CD4-positive, alpha-beta T cell (primary cell): ENCODE data around the gene ABHD16A. TPM values are rescaled to one million over a fixed set of nuclear protein-coding genes. Genes with fewer than 3 reads are reported as not detected.

Experiments used
- ATAC-seq: fragments of 200-7000 bp; cut with Tn5 transposase; one replicate; pipeline ENCODE4 v1.10.0; 2022; ENCODE audit warnings: mild to moderate bottlenecking; ENCODE audit not compliant: poor library complexity
- CTCF ChIA-PET: fragments of 350-600 bp; sonication (Branson Sonifier 250); formaldehyde crosslinking; loops from one replicate; lab custom pipeline; 2021; ENCODE audit warnings: antibody characterized with exemption, inconsistent platforms; lab: Charles Lee
- POLR2A ChIA-PET: fragments of 350-600 bp; sonication (Branson Sonifier 250); formaldehyde crosslinking; loops from one replicate; lab custom pipeline; 2021; ENCODE audit warnings: antibody characterized with exemption, inconsistent platforms; lab: Charles Lee
- DNase-seq, 14 experiments: peaks; one replicate each; pipeline ENCODE4 v3.0.0-alpha.2; 2013 to 2020; ENCODE audit warnings: mixed read lengths in 2 of 14
- H3K27ac ChIP-seq, 2 donors: one replicate each; pipeline versions ENCODE4 v1.5.1 to v1.7.0; 2013; ENCODE audit warnings: low read length in 2 of 2, low read depth in 1 of 2, mild to moderate bottlenecking in 1 of 2
- H3K27me3 ChIP-seq, 2 experiments: 1 replicate in 1 of 2; 2 replicates in 1 of 2; pipeline versions ENCODE4 v1.6.1 to v1.7.0; 2013; ENCODE audit warnings: low read length in 2 of 2, control low read depth in 1 of 2, mild to moderate bottlenecking in 1 of 2, moderate library complexity in 1 of 2; ENCODE audit not compliant: insufficient read depth in 2 of 2, control insufficient read depth in 1 of 2
- H3K36me3 ChIP-seq: one replicate; pipeline ENCODE4 v1.6.1; 2013; ENCODE audit warnings: low read length, control low read depth; ENCODE audit not compliant: insufficient read depth
- H3K4me1 ChIP-seq: one replicate; pipeline ENCODE4 v1.6.1; 2013; ENCODE audit warnings: low read length, control low read depth; ENCODE audit not compliant: insufficient read depth
- H3K4me3 ChIP-seq: one replicate; pipeline ENCODE4 v1.5.1; 2013; ENCODE audit warnings: mild to moderate bottlenecking, low read length, moderate library complexity
- H3K9me3 ChIP-seq, 2 experiments: 1 replicate in 1 of 2; 2 replicates in 1 of 2; pipeline versions ENCODE4 v1.6.1 to v1.7.0; 2013; ENCODE audit warnings: low read length in 2 of 2, mild to moderate bottlenecking in 2 of 2, control low read depth in 1 of 2, moderate library complexity in 1 of 2; ENCODE audit not compliant: control insufficient read depth in 1 of 2, insufficient read depth in 1 of 2
- H3K27ac Mint-ChIP-seq: one replicate; pipeline ENCODE4 v1.8.0; 2020; ENCODE audit warnings: mixed read lengths
- H3K27me3 Mint-ChIP-seq: one replicate; pipeline ENCODE4 v1.8.0; 2021; ENCODE audit warnings: mixed read lengths
- H3K36me3 Mint-ChIP-seq: one replicate; pipeline ENCODE4 v1.8.0; 2021; ENCODE audit warnings: low read depth, mixed read lengths
- H3K4me1 Mint-ChIP-seq: one replicate; pipeline ENCODE4 v1.8.0; 2021; ENCODE audit warnings: low read depth, mixed read lengths
- H3K4me3 Mint-ChIP-seq: one replicate; pipeline ENCODE4 v1.8.0; 2020; ENCODE audit warnings: mild to moderate bottlenecking, mixed read lengths
- H3K9me3 Mint-ChIP-seq: one replicate; pipeline ENCODE4 v1.8.0; 2020; ENCODE audit warnings: mixed read lengths
- intact Hi-C, 2 experiments: fragments of 100-400 bp; cut with DNase I in 1 of 2; cut with micrococcal nuclease in 1 of 2; formaldehyde crosslinking; loops; one replicate each; pipeline versions ENCODE4 v1.15.1 to v1.9.0; 2023 to 2025; cut with DNase I, micrococcal nuclease
- total RNA-seq, 174 experiments: library from RNA in 2 of 174; stranded (reverse) in 2 of 174; gene quantifications; one replicate each; pipeline ENCODE4 v1.2.3 and lab custom pipeline; 2021 to 2026
- TF ChIP-seq, protein P1 (sequence below): fragments of 200-600 bp; IDR thresholded peaks from one replicate; pipeline ENCODE4 v1.8.0; 2022; ENCODE audit warnings: antibody characterized with exemption, mild to moderate bottlenecking

The ABHD16A gene
- total RNA-seq, 2 experiments from 2014 or later, result 52.3 to 59.3 TPM

DNA sequence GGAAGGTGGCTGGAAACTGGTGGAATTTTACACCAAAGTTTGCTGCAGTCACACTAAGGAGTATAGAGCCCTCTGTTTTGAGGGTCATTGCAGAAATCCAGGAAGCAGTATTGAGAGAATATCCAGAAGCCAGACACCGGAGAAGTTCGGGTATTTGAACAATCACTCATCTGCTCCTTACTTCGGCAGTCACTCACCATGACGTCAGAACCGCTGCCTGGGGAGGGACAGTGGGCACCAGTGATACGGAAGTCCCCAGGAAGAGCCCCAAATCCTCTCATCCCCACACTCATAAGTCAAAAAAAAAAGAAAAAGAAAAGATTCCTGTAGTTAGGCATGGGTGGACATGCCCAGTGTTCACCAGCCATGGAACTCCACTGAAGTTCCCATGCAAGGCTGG lies 26.2 kb downstream of the ABHD16A start:
- Histone ChIP-seq H3K36me3 (peaks cover 14% of the 10 kb centered on the region), H3K9me3 (no peaks in the 10 kb centered on the region), H3K4me3 (no peak overlapping the region), H3K27ac (no peak overlapping the region), H3K4me1 (peaks cover 19% of the 10 kb centered on the region), H3K27me3 (no peaks in the 10 kb centered on the region)
- ATAC-seq, result no peak
- CTCF ChIA-PET, result no interaction called here
- Mint-ChIP-seq H3K4me1 (peaks cover 19% of the 10 kb centered on the region), H3K27me3 (no peaks in the 10 kb centered on the region), H3K27ac (no peak overlapping the region), H3K9me3 (no peaks in the 10 kb centered on the region), H3K4me3 (no peak overlapping the region), H3K36me3 (peaks cover 32% of the 10 kb centered on the region)
- POLR2A ChIA-PET, result no interaction called here
- DNase-seq, result no peak
- TF ChIP-seq, protein P1, sequence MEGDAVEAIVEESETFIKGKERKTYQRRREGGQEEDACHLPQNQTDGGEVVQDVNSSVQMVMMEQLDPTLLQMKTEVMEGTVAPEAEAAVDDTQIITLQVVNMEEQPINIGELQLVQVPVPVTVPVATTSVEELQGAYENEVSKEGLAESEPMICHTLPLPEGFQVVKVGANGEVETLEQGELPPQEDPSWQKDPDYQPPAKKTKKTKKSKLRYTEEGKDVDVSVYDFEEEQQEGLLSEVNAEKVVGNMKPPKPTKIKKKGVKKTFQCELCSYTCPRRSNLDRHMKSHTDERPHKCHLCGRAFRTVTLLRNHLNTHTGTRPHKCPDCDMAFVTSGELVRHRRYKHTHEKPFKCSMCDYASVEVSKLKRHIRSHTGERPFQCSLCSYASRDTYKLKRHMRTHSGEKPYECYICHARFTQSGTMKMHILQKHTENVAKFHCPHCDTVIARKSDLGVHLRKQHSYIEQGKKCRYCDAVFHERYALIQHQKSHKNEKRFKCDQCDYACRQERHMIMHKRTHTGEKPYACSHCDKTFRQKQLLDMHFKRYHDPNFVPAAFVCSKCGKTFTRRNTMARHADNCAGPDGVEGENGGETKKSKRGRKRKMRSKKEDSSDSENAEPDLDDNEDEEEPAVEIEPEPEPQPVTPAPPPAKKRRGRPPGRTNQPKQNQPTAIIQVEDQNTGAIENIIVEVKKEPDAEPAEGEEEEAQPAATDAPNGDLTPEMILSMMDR, result no peak
- intact Hi-C loops, result no loop called here

DNA sequence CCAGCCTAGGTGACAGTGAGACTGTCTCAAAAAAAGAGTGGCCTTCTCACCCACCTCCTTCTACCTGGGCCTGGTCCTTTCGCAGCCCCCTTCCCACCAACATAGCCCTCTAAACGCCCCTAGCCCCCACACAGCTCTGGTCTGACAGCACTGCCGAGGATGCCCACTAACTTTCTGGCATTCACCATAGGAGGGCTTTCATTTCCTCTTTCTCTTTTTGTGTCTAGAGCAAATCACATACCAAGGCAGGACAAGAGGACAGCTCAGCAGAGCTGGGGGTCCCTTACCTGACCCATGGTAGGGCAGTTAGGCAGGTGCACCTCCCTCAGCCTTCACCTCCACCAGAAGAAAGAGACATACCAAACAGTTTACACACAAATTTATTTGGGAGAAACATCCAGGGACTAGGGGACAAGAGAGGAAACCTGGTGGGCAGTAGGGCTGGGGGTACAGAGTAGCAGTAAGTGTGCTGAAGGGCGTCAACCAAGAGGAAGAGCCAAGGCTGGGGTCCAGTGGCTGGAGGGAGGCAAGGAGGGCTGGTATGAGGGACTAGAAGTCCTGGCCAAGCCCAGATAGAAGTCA lies 26.7 kb downstream of the ABHD16A start:
- peaks cover 19% of the 10 kb centered on the region for H3K36me3 ChIP-seq
- Mint-ChIP-seq H3K4me1 (peaks cover 16% of the 10 kb centered on the region), H3K9me3 (no peaks in the 10 kb centered on the region), H3K4me3 (no peak overlapping the region), H3K27ac (no peak overlapping the region), H3K36me3 (peaks cover 37% of the 10 kb centered on the region), H3K27me3 (no peaks in the 10 kb centered on the region)
- H3K27me3 ChIP-seq, result no peaks in the 10 kb centered on the region
- DNase-seq (no peak), ATAC-seq (no peak)
- TF ChIP-seq, protein P1, result no peak
- H3K9me3 ChIP-seq, result no peaks in the 10 kb centered on the region
- ChIA-PET POLR2A (no interaction called here), CTCF (no interaction called here)
- no peak overlapping the region for H3K4me3 ChIP-seq
- intact Hi-C loops, result no loop called here
- peaks cover 15% of the 10 kb centered on the region for H3K4me1 ChIP-seq
- no peak overlapping the region for H3K27ac ChIP-seq

DNA sequence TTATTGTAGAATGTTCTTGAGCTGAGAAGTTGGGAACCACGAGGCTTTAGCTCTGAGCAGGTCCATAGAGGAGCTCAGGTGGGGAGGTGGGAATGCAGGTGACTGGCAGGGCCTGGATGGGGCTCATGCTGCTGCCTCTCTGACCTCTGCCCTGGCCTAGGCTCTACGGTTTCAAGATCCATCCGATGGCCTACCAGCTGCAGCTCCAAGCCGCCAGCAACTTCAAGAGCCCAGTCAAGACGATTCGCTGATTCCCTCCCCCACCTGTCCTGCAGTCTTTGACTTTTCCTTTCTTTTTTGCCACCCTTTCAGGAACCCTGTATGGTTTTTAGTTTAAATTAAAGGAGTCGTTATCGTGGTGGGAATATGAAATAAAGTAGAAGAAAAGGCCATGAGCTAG lies 33.4 kb downstream of the ABHD16A start, which contains the start of gene LY6G5B:
LY6G5B (plus strand) TSS at position 301 of the 400 bp plus-strand sequence. CDS start 975 bp downstream, outside the sequence.
- Mint-ChIP-seq H3K36me3 (peaks cover 87% of the 10 kb centered on the region), H3K27me3 (no peaks in the 10 kb centered on the region), H3K27ac (peak within 1 kb of the TSS; percentile 67), H3K9me3 (no peaks in the 10 kb centered on the region), H3K4me1 (peaks cover 26% of the 10 kb centered on the region), H3K4me3 (peak within 1 kb of the TSS; percentile 56)
- CTCF ChIA-PET, result no interaction called here
- no peak for ATAC-seq
- POLR2A ChIA-PET, result interaction anchor here (0.8 kb wide), 1 partner anchor 34 kb away, joined by 3 read pairs; the partner anchor contains the start of gene ABHD16A
- Histone ChIP-seq H3K27ac (no peak within 1 kb of the TSS), H3K27me3 (no peaks in the 10 kb centered on the region), H3K36me3 (peaks cover 65% of the 10 kb centered on the region), H3K4me1 (peaks cover 30% of the 10 kb centered on the region), H3K9me3 (no peaks in the 10 kb centered on the region), H3K4me3 (no peak within 1 kb of the TSS)
- intact Hi-C loops, result loop anchor here in 1 of 2 experiments (5.0 to 10.0 kb wide), 3 partner anchors 463 to 1535 kb away; partner anchors contain the start of genes FKBPL, GPSM3, HSD17B8 and PBX2
- DNase-seq, result no peak
- TF ChIP-seq, protein P1, result no peak
